Effector CD8-positive, alpha-beta T cell (primary cell): ENCODE measurements around the gene E2F8.

Experiments used
- DNase-seq: peaks from one replicate; lab custom pipeline; 2025; lab: John Stamatoyannopoulos, UW

Gene E2F8

DNA sequence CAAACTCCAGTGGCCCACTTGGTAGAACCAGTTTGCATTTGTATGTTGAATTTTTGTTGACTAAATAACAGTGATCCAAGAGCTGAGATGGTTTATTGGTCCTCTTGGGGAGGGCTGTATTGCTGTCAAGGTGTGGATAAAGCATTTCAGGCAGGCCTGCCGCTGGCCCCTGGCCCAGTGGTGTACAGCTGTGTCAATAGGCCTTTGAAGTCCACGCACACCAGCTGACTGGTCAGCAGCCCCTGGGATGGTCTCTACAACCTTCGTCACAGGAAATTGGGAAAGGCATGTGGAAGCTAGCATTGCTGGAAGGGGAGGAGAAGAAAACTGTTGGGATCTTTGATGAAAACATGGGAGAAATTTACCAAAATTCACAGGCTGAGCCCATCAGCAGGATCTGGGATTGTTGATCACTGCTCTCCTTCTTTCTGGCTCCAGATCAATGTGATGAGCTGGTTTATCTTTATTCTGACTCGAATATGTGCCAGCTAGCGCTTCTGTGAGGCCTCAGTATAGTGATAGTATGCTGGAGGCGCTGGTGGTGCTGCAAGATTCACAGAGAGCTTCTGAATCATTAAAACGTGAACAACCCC, 12.5 kb upstream of the E2F8 start:
- DNase-seq = no peak

DNA sequence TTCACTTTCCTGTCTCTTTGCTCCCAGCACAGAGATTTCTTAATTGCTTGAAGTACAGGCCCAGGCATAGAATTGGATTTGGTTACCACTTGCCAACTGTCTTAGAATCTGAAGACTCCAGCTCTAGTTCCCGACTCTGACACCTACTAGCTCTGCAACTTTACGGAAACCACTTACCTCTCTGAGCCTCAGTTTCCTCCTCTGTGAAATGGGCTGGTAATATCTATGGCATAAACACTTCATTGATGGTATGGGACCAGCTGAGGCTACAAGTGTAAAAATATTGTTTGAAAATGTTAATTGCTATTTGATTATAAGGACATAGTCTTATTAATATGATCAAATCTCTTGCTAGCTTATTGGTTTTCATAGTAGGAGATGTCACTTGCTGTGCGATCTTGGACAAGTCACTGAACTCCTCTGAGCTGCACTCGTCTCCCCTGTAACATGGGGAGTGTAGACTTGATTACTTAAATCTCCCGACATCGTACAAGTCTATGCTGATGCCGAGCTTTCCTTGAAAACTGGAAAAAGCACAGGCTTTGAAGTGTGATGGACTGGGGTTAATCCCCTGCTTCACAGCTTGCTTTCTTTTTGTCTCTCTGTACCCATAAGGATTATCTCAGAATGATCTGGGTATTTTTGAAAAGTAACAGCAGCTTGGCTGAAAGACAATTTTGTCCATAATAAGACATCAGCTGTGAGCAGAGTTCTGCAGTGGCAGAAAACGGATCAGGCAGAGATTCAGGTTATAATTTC, 11.8 kb upstream of the E2F8 start:
- no peak for DNase-seq

DNA sequence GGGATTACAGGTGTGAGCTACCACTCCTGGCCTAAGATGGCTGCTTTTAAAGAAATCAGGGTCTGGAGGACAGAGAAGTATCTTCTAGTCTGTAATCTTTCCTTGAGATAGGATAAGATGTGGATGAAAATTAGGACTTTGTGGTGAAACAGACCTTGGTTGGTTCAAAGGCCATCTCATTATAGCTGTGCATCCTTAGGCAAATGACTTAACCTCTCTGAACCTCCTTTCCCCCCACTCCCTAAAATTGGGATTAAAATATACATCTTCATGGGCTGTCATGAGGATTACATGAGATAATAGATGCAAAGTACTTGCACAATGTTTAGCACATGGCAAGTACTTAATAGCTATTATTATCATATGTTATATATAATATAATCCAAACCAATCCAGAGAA, 10.8 kb upstream of the E2F8 start:
- DNase-seq = no peak

DNA sequence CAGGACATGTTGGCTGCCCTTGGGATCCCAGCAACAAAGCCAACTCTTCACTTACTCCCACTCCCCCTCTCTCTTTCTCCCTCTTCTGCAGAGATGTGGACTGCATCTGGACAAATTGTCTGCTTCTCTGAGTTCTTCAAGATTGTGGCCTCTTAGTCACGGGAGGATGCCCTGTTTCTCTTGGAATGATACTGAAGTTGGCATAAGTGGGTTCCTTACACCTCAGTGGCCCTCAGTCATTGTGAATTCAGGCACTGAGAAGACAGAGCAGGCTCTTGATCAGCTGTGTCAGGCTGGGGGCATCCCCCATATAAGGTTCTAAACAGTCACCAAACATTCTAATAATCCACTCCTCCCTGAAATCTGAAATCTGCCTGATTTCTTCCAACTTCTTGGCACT, 6.1 kb upstream of the E2F8 start:
- DNase-seq = no peak

DNA sequence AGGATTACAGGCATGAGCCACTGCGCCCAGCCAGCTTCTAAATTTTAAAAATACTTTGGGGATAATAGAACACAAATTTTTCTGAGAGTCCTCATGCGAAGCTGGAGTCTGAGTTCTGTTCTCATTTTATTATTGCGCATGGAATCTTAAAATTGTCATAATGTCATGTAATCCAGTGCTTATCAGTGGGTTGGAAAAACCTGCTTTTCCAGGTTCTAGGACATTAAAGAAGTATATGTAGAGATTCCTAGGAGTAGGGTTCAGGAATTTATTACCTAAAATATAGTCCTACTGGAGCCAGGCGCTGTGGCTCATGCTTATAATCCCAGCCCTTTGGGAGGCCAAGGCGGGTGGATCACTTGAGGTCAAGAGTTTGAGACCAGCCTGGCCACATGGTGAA, 4.6 kb upstream of the E2F8 start:
- no peak for DNase-seq

DNA sequence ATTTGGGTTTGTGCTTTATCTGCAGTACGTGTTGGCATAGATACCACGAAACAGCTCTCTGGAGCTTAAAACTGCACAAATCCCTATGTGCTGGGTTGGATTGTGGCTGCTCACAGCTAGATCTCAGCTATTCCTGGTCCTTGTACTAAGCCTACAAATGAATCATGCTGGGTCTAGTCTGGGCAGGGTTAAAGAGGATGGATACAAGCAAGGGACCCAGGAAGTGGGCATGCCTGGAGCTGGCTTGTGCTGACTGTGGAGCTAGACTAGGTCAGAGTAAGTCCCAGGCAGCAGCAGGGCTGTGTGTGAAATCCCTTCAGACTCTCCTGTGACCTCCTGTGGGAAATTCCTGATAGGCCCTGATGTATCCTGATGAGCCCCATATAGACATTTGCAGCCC, 3.9 kb upstream of the E2F8 start:
- DNase-seq = no peak

DNA sequence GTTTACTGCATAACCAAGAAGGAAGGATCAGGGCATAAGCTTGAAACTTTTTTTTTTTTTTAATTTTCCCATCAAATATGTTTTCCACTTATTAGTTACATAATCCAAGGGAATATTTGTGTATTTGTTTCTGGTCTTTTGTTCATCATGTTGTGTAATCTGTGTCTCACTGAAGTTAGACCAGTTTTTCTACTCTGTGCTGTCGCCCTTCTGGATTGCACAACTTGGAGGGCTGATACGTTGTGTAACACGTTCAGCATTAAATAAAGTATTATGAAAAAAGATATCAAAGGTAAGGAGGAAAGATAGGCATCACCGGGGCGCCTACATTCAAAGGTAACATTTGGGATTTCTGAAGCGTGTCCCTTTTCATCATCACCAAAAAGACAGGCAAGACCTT, 3.3 kb upstream of the E2F8 start:
- DNase-seq = no peak

DNA sequence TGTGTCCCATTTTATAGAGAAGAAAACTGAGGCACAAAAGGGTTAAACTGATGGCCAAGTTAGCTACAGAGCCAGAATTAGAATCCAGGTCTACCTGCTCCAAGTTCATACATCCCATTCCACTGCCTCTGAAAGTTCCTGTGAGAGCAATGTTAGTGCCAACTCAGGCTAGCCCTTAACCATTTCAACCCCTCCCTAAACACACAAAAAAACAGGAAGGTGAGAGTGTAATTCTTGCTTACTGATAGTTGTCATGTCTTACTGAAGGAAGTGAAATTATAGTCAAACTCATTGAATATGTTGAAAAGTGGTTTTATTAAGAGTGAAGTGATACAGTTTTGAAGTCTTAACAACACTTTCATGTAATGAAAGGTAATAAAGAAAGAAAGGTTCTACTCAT, 2.9 kb upstream of the E2F8 start:
- DNase-seq = no peak

DNA sequence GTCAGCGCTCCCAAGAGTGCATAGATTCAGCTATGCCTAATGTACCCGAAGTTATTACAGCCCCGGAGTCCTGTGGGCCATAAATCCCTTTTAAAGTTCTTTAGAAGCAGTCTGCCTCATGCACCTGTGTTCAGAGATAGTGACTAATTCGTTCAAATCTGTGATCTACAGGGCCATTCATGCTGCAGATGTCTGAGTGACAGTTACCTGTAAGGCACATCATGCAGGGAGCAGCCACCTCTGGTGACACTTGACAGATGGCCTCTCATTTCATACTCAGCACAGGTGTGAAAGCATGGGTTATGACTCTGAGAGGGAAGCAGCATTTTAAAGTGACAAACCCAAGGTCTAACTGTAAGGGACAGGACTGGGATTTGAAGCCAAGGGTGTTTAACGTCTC, 2.4 kb upstream of the E2F8 start:
- DNase-seq = no peak

DNA sequence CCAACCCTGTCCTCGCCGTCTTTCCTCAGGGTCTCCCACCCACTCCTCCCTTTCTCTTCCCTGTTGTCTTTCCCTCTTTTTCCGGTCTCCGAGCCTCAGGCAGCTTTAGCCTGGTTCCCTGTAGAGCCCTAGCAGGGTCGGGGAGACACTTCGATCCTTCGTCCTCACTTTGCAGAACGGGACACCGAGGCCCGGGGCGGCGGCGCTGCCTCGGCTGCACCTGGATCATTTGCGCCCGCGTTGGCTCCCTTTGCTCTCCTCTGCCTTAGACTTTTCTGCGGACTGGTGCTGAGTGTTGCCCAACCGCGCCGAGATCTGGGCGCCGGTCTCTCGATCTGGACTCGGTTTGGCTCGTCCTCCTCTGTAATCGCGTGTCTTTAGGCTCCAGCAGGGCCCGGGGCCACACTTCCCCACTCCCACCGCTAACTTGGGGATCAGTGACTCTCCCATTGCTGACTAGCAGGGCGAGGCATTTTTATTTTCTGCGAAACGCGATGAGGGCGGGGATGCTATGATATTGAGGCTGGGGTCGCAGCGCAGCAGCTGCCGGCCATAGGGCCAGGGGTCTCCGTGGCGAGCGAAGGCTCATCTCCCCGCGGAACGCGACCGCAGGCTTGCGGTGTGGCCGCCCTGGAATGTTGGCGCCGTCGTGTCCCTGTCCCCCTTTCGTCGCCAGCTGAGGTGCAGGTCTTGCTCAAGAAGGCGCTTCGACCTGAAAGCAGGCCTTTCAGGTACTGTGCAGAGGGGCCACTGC, 1.6 kb upstream of the E2F8 start:
- no peak for DNase-seq

DNA sequence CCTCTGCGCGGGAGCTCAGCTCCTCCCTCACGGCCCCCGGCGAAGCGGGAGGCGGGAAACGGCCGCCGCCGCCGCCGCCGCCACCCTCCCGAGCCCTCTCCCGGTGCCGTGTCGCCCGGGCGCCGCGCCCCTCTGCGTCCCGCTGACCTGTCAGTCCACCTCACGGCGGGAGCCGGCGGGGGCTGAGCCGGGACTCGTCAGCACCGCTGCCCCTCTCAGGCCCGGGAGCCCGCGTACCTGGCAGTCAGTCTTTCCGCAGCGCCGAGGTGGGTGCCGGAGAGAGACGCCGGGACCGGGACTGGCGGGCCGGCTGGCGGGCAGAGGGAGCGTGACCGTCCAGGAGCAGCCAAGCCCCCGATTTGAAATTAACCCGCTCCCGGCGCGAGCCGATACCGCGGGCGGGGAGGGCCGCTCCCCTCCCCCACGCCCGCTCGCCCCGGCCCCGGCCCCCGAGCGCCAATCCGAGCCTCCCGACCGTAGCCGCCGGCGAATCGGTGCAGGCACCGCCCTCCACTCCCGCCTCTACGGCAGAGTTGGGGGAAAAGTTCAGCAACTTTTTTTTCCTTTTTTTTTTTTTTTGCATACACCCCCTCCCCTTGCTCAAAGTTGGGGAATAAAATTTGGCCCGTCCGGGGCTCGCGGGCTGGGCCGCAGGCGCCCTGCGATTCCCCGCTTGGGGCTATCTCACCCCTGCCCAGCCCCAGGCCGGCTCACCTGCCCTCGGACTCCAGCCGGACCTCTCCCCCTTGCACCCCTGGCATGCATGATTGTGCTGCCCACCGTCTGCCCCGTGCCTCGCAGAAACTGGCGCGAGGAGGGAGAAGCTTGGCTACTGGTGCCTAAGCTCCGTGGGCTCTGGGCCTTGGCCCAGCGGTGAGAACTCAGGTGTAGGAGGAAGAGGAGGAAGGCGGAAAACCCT, 774 bp upstream of the E2F8 start:
- no peak for DNase-seq

DNA sequence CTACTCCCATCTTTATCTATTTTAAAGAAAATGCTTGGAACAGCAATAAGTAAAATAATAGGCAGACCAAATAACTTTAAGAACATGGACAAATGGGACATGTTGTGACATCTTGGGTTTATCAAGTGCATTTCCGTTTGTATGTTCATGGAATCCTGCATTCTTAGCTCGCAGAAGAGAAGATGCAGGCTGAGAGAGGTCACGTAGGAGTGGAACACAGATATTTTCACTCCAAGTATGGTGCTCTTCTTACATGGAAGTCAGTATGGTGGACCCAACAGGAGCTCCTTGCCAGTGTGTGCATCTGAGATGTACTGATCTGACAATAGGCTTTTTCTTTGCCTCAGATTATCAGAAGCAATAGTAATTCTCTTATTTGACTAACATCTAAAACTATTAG, 1.7 kb downstream of the E2F8 start:
- DNase-seq = no peak

DNA sequence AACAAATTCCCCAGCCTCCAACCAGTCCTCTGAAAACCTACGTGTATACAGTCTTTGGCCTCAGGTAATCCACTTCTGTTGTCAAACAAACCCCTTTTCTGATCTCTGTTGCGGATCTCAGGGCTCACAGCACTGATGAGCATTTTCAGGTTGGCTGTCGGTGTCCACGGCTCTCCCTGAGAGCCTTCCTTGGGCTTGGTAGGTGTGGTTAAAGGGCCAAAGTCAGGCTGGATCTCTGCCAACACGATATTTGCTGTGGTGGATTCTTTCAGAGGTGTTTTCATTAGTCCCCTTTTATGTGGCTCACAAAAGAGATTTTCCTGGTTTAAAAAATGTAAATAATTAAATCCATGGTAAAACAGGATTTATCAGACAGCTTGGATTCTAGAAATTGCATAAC, 2.9 kb downstream of the E2F8 start:
- DNase-seq = no peak

DNA sequence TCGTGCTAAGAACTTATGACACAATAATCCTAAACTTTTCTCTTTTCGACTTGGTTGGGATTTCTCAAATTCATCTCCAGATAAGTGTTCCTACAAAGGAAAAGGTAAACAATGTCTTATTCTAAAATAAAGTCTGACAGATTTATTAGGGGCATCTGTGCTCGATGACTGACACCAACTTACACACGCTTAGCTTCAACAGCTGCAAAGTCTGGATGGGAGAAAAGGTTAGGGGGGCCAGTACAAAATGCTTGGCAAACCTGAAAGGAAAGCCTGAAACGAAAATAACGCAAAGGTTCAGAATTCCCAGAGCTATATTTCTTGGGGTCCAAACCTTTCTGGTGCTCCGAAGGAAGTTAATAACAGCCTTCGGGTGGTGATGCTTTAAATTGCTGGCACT, 3.4 kb downstream of the E2F8 start:
- no peak for DNase-seq

DNA sequence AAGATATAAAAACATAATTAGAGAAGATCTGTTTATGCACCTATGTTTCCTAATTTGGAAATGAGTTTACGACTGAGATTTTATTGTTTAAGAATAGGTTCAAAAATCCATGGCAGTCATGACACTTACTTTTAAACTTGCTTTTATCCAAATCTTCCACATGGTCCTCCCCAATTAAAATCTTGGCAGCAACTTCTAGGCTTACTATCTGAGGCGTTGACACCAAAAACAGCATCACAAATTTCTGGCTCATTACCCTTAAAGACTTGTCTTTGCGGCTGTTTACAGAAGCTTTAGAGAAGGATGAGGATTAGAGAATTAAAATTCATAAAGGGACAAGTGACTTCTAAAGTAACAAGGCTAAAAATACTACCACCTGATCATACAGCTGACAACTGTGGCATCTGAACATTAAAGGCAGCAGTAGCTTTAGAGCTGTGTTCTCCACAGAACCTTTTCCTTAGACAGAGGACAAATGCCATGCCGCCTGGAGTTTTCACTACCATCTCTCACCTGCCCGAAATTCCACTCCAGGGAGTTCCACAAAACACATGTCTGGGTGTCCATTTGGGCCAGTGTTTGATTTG, 6.4 kb downstream of the E2F8 start:
- DNase-seq = no peak

DNA sequence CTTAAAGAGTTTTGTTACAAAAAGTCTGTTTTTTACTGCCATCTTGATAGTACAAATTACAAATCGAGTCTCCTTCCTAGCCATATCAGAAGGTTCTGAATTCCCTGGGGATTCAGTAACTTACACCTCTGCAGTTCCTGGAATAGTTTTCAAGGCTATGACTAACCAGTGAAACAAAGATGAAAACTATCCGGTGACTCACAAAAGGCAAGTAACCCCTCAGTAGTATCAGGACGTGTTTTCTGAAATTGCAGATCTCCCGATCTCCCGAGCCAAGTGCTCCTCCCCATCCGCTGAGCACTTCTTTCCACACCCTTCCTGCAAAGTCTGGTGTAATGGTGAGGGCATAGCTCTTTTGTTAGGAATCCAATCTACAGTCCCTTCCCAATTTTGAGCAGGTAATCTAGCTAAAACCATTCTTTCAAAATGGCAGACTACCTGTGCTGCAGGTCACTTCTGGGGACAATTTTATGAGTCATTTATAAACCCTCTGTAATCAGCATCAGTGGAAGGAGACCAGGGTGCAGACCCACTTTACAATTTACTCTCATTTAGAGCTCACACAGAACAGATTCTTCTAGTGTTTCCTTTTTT, 7.7 kb downstream of the E2F8 start:
- no peak for DNase-seq

DNA sequence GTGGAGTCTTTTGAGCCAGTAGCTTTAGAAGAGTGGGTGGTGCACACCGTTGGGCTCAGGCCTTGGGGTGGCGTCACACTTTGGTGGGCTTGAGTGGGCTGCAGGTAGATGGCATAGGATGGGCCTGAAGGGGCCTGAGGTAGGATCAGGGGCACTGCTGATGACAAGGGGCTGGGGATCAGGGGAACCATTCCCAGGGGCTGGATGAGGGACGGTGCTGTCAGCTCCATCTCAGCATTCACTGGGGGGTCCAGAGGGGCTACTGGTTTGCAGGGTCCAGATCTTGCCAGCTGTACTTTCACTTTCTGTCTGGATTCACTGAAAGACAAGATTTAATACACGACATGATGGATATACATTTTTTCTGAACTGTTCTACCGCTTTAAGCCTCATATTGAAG, 11.1 kb downstream of the E2F8 start:
- no peak for DNase-seq

DNA sequence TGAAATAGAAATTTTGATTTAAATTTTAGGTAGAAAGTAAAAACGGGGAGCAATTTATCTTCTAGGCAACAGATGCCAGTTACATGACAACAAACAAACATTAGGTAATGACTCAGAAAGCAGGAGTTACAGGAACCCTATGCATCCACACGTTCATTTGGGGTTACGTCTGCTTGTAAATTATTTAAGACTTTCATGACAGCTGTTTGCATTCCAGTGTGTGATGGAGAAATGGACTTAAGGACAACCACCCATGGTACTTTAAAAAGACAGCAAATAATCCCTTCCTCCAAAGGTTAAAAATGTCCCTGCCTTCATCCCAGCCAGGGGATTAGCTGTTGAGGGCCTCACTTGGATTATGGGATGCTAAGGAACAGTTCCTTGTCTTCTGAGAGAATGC, 11.8 kb downstream of the E2F8 start:
- no peak for DNase-seq

DNA sequence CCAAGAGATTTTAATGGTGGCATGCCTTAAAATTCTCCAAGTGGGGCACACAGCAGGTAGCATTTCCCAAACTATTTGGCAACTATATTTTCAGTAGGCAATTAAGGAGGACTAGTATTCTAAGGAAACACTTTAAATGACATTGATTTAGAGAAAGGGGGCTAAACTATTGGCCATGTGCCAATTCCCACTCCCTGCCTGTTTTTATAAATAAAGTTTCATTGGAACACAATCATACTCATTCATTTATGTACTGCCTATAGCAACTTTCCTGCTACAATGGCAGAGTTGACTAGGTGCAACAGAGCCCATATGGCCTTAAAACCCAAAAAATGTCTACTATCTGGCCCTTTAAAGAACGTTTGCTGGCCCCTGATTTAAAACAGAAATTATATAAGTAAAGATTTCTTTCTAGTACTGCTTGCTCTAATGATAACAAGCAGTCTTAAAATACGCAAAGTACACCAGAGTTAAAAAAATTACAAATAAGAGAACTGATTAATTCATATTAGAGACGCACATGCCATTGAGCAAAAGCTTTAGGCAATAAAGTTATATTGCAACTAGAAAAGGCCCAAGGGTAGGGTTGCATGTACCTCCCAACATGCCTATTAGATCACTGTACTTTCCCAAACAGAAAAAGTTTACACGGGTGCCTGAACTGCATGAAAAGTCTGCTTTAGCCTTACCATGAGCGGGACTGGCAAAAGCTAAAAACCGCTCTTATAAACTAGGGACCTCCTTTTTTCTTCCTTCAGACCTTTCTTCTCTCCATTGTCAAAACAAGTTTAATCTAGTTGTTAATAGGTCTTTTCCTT, 14.2 kb downstream of the E2F8 start:
- no peak for DNase-seq

DNA sequence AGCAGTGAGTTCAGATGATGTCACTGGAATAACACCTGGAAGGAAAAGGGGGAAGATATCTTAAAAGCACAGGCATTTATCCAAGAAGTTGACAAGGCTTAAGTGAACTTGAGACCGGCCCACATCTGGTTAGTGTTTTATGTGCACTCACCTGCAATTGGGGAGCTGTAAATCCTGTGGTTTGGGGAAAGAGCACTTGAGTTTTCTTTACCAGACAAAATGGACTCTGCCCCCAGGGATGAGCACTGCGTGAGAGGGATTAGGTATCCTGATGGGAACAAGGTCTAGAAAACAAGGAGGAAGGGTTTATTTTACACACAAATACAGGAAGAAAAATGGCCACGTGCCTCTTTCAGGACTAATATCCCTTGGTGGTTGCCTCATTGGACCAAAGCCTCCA, 15.2 kb downstream of the E2F8 start:
- DNase-seq = no peak

DNA sequence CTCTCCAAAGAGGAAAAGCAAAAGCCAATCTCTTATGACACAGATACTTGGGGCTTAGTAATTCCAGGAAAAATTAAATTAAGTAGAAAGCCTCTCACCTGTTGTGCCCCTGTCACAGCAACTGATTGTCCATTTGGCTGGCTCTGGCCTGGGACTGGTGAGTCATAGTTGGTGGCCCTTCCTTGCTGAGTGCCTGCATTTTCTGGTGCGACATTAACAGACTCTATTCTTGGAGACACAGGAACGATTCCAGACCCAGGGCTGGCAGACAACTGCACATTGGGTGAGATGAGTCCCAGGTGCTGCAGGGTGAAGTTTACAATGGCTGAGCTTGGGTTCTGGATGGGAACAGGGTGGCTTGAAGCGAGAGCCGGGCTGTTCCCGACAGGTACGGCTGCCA, 15.6 kb downstream of the E2F8 start:
- no peak for DNase-seq
